Measurements from ENCODE around the gene KANSL1.

DNA sequence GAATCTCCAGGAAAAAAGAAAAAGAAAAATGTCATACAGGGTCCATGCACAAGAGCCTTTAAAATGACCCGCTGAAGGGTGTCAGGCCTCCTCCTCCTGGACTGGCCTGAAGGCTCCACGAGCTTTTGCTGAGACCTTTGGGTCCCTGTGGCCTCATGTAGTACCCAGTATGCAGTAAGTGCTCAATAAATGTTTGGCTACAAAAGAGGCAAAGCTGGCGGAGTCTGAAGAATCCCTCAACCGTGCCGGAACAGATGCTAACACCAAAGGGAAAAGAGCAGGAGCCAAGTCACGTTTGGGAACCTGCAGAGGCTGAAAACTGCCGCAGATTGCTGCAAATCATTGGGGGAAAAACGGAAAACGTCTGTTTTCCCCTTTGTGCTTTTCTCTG, 193.3 kb downstream of the KANSL1 start:
- TF ChIP-seq, protein P1, sequence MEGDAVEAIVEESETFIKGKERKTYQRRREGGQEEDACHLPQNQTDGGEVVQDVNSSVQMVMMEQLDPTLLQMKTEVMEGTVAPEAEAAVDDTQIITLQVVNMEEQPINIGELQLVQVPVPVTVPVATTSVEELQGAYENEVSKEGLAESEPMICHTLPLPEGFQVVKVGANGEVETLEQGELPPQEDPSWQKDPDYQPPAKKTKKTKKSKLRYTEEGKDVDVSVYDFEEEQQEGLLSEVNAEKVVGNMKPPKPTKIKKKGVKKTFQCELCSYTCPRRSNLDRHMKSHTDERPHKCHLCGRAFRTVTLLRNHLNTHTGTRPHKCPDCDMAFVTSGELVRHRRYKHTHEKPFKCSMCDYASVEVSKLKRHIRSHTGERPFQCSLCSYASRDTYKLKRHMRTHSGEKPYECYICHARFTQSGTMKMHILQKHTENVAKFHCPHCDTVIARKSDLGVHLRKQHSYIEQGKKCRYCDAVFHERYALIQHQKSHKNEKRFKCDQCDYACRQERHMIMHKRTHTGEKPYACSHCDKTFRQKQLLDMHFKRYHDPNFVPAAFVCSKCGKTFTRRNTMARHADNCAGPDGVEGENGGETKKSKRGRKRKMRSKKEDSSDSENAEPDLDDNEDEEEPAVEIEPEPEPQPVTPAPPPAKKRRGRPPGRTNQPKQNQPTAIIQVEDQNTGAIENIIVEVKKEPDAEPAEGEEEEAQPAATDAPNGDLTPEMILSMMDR (conservative IDR thresholded peaks at IDR 0.05) = no peak
- no peak for TF ChIP-seq ZFX (IDR thresholded peaks at IDR 0.05)
